Ascending aorta (tissue), 2 donors: ENCODE results near the gene AGAP1. TPM values are rescaled to one million over a fixed set of nuclear protein-coding genes. Genes with fewer than 3 reads are reported as not detected.
"Not testable (repeated sequence)": the region's sequence is repeated elsewhere in the genome, so short reads cannot be mapped to it uniquely, and the experiment has no call there.

Experiments used
- DNase-seq, 2 donors: peaks; one replicate each; pipeline ENCODE4 v3.0.0-alpha.2; 2019; ENCODE audit warnings: low spot score in 2 of 2
- H3K27ac ChIP-seq, 2 donors: fragments of 200-600 bp; sonication (generic); one replicate each; pipeline ENCODE4 v1.5.1; 2016 to 2017; ENCODE audit warnings: mild to moderate bottlenecking in 1 of 2
- H3K27me3 ChIP-seq: fragments of 200-600 bp; sonication (generic); one replicate; pipeline ENCODE4 v1.5.1; 2017
- H3K36me3 ChIP-seq, 2 donors: fragments of 200-600 bp; sonication (generic); one replicate each; pipeline ENCODE4 v1.5.1; 2016
- H3K4me1 ChIP-seq, 2 donors: fragments of 200-600 bp; sonication (generic); one replicate each; pipeline ENCODE4 v1.5.1; 2016 to 2017; ENCODE audit warnings: mild to moderate bottlenecking in 1 of 2
- H3K4me3 ChIP-seq, 2 donors: fragments of 200-600 bp; sonication (generic); one replicate each; pipeline ENCODE4 v1.5.1; 2016 to 2017; ENCODE audit warnings: mild to moderate bottlenecking in 1 of 2
- H3K9me3 ChIP-seq, 2 donors: fragments of 200-600 bp; sonication (generic); one replicate each; pipeline ENCODE4 v1.5.1; 2016
- intact Hi-C: fragments of 100-400 bp; cut with DNase I; formaldehyde crosslinking; loops from one replicate; pipeline ENCODE4 v1.15.1; 2023
- total RNA-seq: library from RNA; depleted of rRNA; stranded (reverse); fragments of >200 nt; gene quantifications from one replicate; pipeline ENCODE4 v1.1.0, GENCODE V29; 2016
- TF ChIP-seq, protein P1 (sequence below), 3 experiments: fragments of 200-600 bp in 2 of 3; fragments of 450-650 bp in 1 of 3; sonication (generic) in 2 of 3; IDR thresholded peaks; one replicate each; pipeline ENCODE4 v1.5.1; 2016 to 2019; ENCODE audit warnings: antibody characterized with exemption in 3 of 3, mild to moderate bottlenecking in 1 of 3, moderate library complexity in 1 of 3

The AGAP1 gene
- total RNA-seq, 1 donor from 2014 or later: 19.7 TPM

DNA sequence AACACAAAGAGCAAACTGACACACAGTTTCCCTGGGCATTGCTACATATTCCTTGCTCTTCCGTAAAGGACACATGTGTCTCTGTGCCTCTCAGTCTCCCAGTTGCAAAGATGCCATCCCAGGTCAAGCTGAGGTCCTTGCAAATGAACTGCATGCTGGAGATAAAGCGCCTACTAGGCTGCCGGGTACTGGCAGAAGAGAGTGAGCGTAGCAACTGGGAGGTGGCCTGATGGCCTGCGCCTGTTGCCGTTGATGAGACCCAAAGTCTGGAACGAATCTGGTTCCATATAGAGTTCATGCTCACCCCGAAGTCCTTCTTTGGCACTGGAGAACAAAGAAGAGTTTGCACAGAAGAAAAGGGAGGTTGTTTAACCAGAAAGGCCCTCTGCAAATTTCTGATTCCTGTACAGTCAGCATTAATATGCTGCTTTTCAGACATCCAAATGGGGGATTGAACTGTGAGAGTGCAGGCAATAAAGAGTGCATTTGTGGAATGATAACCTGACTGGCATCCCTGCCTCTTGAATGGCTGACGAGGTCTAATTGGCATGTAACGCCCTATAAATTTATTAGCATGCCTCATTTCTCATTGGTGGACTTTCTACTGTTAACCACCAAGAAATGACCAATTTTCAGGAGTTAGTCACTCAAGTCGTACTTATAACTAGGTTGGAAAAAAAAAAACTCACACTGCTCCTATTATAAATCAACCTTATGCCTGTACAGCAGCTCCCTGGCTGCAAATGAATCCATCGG lies 595.6 kb downstream of the AGAP1 start:
- Histone ChIP-seq H3K27ac (no peak overlapping the region), H3K27me3 (no peaks in the 10 kb centered on the region), H3K4me3 (no peak overlapping the region), H3K36me3 (no peaks in the 10 kb centered on the region), H3K4me1 (no peaks in the 10 kb centered on the region), H3K9me3 (no peaks in the 10 kb centered on the region)
- intact Hi-C loops: no loop called here
- TF ChIP-seq, protein P1, sequence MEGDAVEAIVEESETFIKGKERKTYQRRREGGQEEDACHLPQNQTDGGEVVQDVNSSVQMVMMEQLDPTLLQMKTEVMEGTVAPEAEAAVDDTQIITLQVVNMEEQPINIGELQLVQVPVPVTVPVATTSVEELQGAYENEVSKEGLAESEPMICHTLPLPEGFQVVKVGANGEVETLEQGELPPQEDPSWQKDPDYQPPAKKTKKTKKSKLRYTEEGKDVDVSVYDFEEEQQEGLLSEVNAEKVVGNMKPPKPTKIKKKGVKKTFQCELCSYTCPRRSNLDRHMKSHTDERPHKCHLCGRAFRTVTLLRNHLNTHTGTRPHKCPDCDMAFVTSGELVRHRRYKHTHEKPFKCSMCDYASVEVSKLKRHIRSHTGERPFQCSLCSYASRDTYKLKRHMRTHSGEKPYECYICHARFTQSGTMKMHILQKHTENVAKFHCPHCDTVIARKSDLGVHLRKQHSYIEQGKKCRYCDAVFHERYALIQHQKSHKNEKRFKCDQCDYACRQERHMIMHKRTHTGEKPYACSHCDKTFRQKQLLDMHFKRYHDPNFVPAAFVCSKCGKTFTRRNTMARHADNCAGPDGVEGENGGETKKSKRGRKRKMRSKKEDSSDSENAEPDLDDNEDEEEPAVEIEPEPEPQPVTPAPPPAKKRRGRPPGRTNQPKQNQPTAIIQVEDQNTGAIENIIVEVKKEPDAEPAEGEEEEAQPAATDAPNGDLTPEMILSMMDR (IDR thresholded peaks at IDR 0.05): no peak
- DNase-seq: no peak

DNA sequence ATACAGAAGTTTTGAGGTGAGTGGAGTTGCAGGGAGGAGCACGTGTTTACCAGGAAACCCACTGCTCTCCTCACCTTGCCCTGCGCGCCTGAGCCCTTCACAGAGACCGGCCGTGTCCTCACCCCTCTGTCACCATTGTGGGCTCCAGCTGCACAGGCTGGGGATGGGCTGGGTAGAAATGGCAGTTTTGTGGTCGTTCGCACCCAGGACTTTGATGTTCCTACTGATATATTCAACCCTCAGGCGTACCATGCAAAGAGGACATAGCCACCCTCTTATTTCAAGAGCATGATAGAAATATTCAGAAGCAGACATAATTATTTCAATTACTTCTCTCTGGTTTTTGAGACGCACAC lies 596.2 kb downstream of the AGAP1 start:
- intact Hi-C loops: no loop called here
- no peak for DNase-seq
- Histone ChIP-seq H3K4me1 (no peaks in the 10 kb centered on the region), H3K36me3 (no peaks in the 10 kb centered on the region), H3K9me3 (no peaks in the 10 kb centered on the region), H3K27me3 (no peaks in the 10 kb centered on the region), H3K4me3 (no peak overlapping the region), H3K27ac (no peak overlapping the region)
- TF ChIP-seq, protein P1 (IDR thresholded peaks at IDR 0.05): no peak

DNA sequence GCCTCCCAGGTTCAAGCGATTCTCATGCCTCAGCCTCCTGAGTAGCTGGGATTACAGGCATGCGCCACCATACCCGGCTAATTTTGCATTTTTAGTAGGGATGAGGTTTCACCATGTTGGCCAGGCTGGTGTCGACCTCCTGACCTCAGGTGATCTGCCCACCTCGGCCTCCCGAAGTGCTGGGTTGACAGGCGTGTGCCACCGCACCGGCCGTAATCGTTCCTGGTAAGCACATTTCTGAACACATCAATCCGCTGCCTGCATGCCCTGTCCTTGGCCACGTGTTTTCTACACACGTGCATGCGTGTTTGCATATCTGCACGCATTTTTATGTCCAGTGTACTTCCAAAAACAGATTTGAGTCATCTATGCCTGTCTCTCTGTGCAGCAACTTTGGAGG lies 597.0 kb downstream of the AGAP1 start:
- H3K27me3 ChIP-seq, intact Hi-C loops, H3K36me3 ChIP-seq, H3K4me1 ChIP-seq, H3K4me3 ChIP-seq, DNase-seq, H3K9me3 ChIP-seq, H3K27ac ChIP-seq: not testable (repeated sequence)

DNA sequence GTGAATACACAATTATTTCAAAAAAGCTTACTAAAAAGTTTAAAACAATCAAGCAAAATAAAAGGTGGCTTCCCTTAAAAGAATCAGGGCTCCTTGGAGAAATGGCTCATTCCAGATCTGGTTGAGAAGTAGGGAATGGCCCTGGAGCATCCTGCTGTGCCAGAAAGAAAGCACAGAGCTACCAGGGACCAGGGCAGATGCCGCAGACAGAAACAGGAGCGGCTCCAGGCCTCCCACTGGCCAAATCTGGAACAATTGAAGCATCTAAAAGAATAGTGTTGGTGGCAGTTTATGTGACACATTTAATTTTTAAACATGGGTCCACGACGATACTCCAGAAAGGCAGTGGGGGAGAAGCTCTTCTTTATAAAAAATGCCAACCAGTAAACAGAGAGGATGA lies 598.9 kb downstream of the AGAP1 start:
- Histone ChIP-seq H3K27me3 (no peaks in the 10 kb centered on the region), H3K4me3 (no peak overlapping the region), H3K9me3 (no peaks in the 10 kb centered on the region), H3K4me1 (no peaks in the 10 kb centered on the region), H3K27ac (no peak overlapping the region), H3K36me3 (no peaks in the 10 kb centered on the region)
- intact Hi-C loops: no loop called here
- DNase-seq: no peak
- TF ChIP-seq, protein P1 (IDR thresholded peaks at IDR 0.05): no peak

DNA sequence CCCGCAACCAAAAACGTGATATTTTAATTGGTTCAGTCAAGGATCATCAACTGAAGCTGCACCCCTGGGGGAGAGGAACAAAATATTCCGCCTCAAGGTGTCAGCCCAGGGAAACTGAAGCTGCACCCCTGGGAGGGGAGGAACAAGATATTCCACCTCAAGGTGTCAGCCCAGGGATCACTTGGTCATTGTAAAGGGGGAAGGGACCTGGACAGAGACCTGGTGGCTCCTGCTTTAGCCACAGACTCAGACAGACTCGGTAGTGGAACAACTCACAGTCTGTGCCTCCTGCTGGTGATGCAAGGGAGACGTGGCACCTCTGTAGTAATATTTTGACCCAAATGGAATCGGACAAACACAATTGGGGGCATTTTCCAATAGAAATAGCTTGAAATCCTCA lies 599.3 kb downstream of the AGAP1 start:
- H3K4me1 ChIP-seq: no peaks in the 10 kb centered on the region
- no peaks in the 10 kb centered on the region for H3K9me3 ChIP-seq
- DNase-seq: no peak
- no peaks in the 10 kb centered on the region for H3K36me3 ChIP-seq
- no peak overlapping the region for H3K27ac ChIP-seq
- no peak overlapping the region for H3K4me3 ChIP-seq
- intact Hi-C loops: no loop called here
- H3K27me3 ChIP-seq: no peaks in the 10 kb centered on the region
- TF ChIP-seq, protein P1 (IDR thresholded peaks at IDR 0.05): no peak

DNA sequence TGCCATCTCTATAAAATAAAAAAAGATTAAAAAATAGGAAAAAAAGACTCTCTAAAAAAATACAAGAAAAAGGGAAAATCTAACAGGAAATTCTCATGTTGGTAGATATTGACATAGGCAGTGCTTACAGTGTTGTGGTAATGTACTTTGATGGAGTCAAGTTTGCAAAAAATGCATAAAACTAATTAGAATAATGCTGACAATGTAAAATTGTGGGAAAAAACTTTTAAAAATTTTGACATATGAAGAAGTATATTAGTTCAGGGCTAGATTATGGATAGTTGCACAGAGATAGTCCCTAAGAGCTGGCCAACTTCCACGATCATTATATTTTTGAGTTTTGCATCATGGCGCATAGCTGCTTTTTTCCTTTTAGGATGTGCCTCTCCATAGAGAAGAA lies 601.7 kb downstream of the AGAP1 start:
- Histone ChIP-seq H3K27ac (no peak overlapping the region), H3K4me1 (no peaks in the 10 kb centered on the region), H3K36me3 (no peaks in the 10 kb centered on the region), H3K4me3 (no peak overlapping the region), H3K9me3 (no peaks in the 10 kb centered on the region), H3K27me3 (no peaks in the 10 kb centered on the region)
- no peak for DNase-seq
- TF ChIP-seq, protein P1 (IDR thresholded peaks at IDR 0.05): no peak
- intact Hi-C loops: no loop called here
